OCI-LY7 (cell line): ENCODE data around the gene UBE2Q1. TPM values are rescaled to one million over a fixed set of nuclear protein-coding genes. Genes with fewer than 3 reads are reported as not detected.

Source experiments
- Bru-seq: library from RNA; stranded (reverse); fragments of 400-500 nt; gene quantifications from one replicate; lab custom pipeline; 2021; lab: Mats Ljungman, UMichigan
- BruChase-seq, 2 experiments: library from RNA; stranded (reverse); fragments of 400-500 nt; gene quantifications; one replicate each; lab custom pipeline; 2021; lab: Mats Ljungman, UMichigan
- BruUV-seq: library from RNA; stranded (reverse); fragments of 400-500 nt; replicated peaks from 2 replicates; lab custom pipeline; 2021; lab: Mats Ljungman, UMichigan
- CTCF ChIA-PET: fragments of 300-600 bp; sonication (Branson Sonifier 250); formaldehyde crosslinking; loops from one replicate; lab custom pipeline; 2022; ENCODE audit warnings: antibody characterized with exemption; ENCODE audit not compliant: unreplicated experiment; lab: Charles Lee
- POLR2A ChIA-PET: fragments of 300-600 bp; sonication (Branson Sonifier 250); formaldehyde crosslinking; loops from one replicate; lab custom pipeline; 2022; ENCODE audit warnings: antibody characterized with exemption; lab: Charles Lee
- DNase-seq: peaks from one replicate; pipeline ENCODE4 v3.0.0-alpha.2; 2015; ENCODE audit warnings: low spot score
- H2AFZ ChIP-seq: fragments of 200-600 bp; sonication (generic), shearing (Covaris generic); 2 replicates; pipeline ENCODE4 v1.6.1; 2014; ENCODE audit warnings: mild to moderate bottlenecking, antibody characterized with exemption, low read length, moderate library complexity
- H3K27ac ChIP-seq: fragments of 200-600 bp; sonication (generic); 2 replicates; pipeline ENCODE4 v1.5.1; 2014; ENCODE audit warnings: mixed run types, low read depth, mild to moderate bottlenecking, moderate library complexity, low read length, inconsistent platforms; ENCODE audit not compliant: poor library complexity, severe bottlenecking
- H3K36me3 ChIP-seq: fragments of 200-600 bp; sonication (generic); 2 replicates; pipeline ENCODE4 v1.6.1; 2014; ENCODE audit warnings: mild to moderate bottlenecking, antibody characterized with exemption, low read length, moderate library complexity, mixed read lengths; ENCODE audit not compliant: insufficient read depth
- H3K4me1 ChIP-seq: fragments of 200-600 bp; sonication (generic); 2 replicates; pipeline ENCODE4 v1.5.1; 2014; ENCODE audit warnings: mild to moderate bottlenecking, low read length; ENCODE audit not compliant: insufficient read depth, poor library complexity, severe bottlenecking
- H3K4me2 ChIP-seq: fragments of 200-600 bp; sonication (generic); 2 replicates; pipeline ENCODE4 v1.6.1; 2014; ENCODE audit warnings: mild to moderate bottlenecking, low read length
- H3K4me3 ChIP-seq: fragments of 200-600 bp; sonication (generic); 2 replicates; pipeline ENCODE4 v1.5.1; 2014; ENCODE audit warnings: mild to moderate bottlenecking, low read depth, low read length; ENCODE audit not compliant: poor library complexity, severe bottlenecking
- H3K79me2 ChIP-seq: fragments of 200-600 bp; sonication (generic); 2 replicates; pipeline ENCODE4 v1.6.1; 2016; ENCODE audit warnings: low read depth, mild to moderate bottlenecking, low read length, moderate library complexity, mixed read lengths; ENCODE audit not compliant: insufficient read depth
- H3K9me2 ChIP-seq: fragments of 200-600 bp; sonication (generic); 2 replicates; pipeline ENCODE4 v1.6.1; 2016; ENCODE audit warnings: mild to moderate bottlenecking, low read length, mixed read lengths; ENCODE audit not compliant: insufficient read depth
- H3K9me3 ChIP-seq: fragments of 200-600 bp; sonication (generic); 2 replicates; pipeline ENCODE4 v1.6.1; 2014; ENCODE audit warnings: mild to moderate bottlenecking, mixed run types, low read length, mixed read lengths
- H4K20me1 ChIP-seq: fragments of 200-600 bp; sonication (generic); 2 replicates; pipeline ENCODE4 v1.6.1; 2014; ENCODE audit warnings: mild to moderate bottlenecking, antibody characterized with exemption, low read length, moderate library complexity, mixed read lengths; ENCODE audit not compliant: insufficient read depth
- CTCF ChIP-seq: fragments of 200-600 bp; sonication (generic); conservative IDR thresholded peaks from 2 replicates; pipeline ENCODE4 v1.5.1; 2014; ENCODE audit warnings: mild to moderate bottlenecking, antibody characterized with exemption, low read length, moderate library complexity, mixed read lengths
- EZH2phosphoT487 ChIP-seq: fragments of 200-600 bp; sonication (generic); IDR thresholded peaks from 2 replicates; pipeline ENCODE4 v1.6.1; 2018; ENCODE audit warnings: low read depth, borderline replicate concordance, mild to moderate bottlenecking, mixed run types, antibody characterized with exemption, low read length, moderate library complexity, mixed read lengths
- intact Hi-C: fragments of 100-400 bp; cut with micrococcal nuclease; formaldehyde crosslinking; loops from one replicate; pipeline ENCODE4 v1.10.0; 2022; ENCODE audit not compliant: unreplicated experiment
- long read RNA-seq: library from polyadenylated mRNA; stranded (forward); transcript quantifications from one replicate; pipeline ENCODE4 v2.0.0, GENCODE V29; 2022
- total RNA-seq, 2 experiments: library from RNA; depleted of rRNA in 1 of 2; stranded (reverse); fragments of >200 nt in 1 of 2; shearing (Covaris generic) in 1 of 2; gene quantifications; 2 replicates each; pipeline ENCODE4 v1.2.3, GENCODE V29; 2014 to 2022

UBE2Q1 gene
- total RNA-seq (2014; rRNA removed; shearing (Covaris generic)) (34.6 and 54.0 TPM in 2 replicates), total RNA-seq (2022) (84.5 and 93.7 TPM in 2 replicates), Bru-seq, nascent RNA (percentile 74 among the genes with signal in this experiment), BruChase-seq, experiment 1, labeled RNA remaining after a 6-hour chase (percentile 77 among the genes with signal in this experiment), BruChase-seq, experiment 2, labeled RNA remaining after a 2-hour chase (percentile 89 among the genes with signal in this experiment)
- long read RNA-seq, transcript UBE2Q1-201 (13 exons, 3,210 nt), result major isoform, 57 of 68 reads
- long read RNA-seq, partial matches to known transcripts, result 1 of 68 reads
- long read RNA-seq, other reads (novel, unspliced or antisense), result 10 of 68 reads

GRCh38 chr1:154557939-154558719 lies at the start of gene UBE2Q1:
Gene UBE2Q1 (minus strand): TSS chr1:154558662. CDS start chr1:154558553, 109 bp downstream.
- Histone ChIP-seq H3K4me1 (peaks cover 22% of the 10 kb centered on the region), H3K4me2 (peak within 1 kb of the TSS; percentile 96), H3K4me3 (peak within 1 kb of the TSS; percentile 96), H3K27ac (peak within 1 kb of the TSS; percentile 63), H3K79me2 (peaks cover 27% of the 10 kb centered on the region), H3K36me3 (peaks cover 35% of the 10 kb centered on the region), H3K9me2 (no peaks in the 10 kb centered on the region), H4K20me1 (peaks cover 15% of the 10 kb centered on the region; the same call in 1 of the 2 replicates), H3K9me3 (no peaks in the 10 kb centered on the region), H2AFZ (peak within 1 kb of the TSS; percentile 69; the same call in 1 of the 2 replicates)
- DNase-seq, result peak; percentile 58
- intact Hi-C loops, result loop anchor here (2.0 to 5.0 kb wide), 5 partner anchors 51 to 503 kb away; partner anchors contain the start of genes ADAR, PMVK and UBAP2L
- no peak for TF ChIP-seq EZH2phosphoT487
- no peak for TF ChIP-seq CTCF
- BruUV-seq, result no TSS peak
- ChIA-PET CTCF (interaction anchor here (0.6 kb wide), 1 partner anchor 41 kb away, joined by 3 read pairs; no protein-coding TSS in a partner anchor), POLR2A (interaction anchor here (0.5 to 0.6 kb wide), 3 partner anchors 73 to 424 kb away, joined by 3 to 4 read pairs (median 4); no protein-coding TSS in a partner anchor)

GRCh38 chr1:154607609-154608396 lies 49.3 kb upstream of the UBE2Q1 start, which contains the start of gene ADAR:
Gene ADAR (minus strand): TSS chr1:154608186. CDS start chr1:154608006, 180 bp downstream.
- DNase-seq, result peak; percentile 96
- peak within 1 kb of the TSS; percentile 62; the same call in 1 of the 2 replicates for H2AFZ ChIP-seq
- peak within 1 kb of the TSS; percentile 81 for H3K4me3 ChIP-seq
- H3K9me3 ChIP-seq, result no peaks in the 10 kb centered on the region
- H3K27ac ChIP-seq, result peak within 1 kb of the TSS; percentile 81
- peaks cover 19% of the 10 kb centered on the region; the same call in 1 of the 2 replicates for H3K36me3 ChIP-seq
- ChIA-PET POLR2A (interaction anchor here (0.6 to 1.3 kb wide), 2 partner anchors 18 to 48 kb away, joined by 4 read pairs; no protein-coding TSS in a partner anchor), CTCF (no interaction called here)
- no peaks in the 10 kb centered on the region for H3K9me2 ChIP-seq
- peak within 1 kb of the TSS; percentile 100 for H3K4me2 ChIP-seq
- intact Hi-C loops, result loop anchor here (2.0 to 5.0 kb wide), 3 partner anchors 49 to 454 kb away; partner anchors contain the start of genes EFNA4 and UBE2Q1
- TF ChIP-seq EZH2phosphoT487 (no peak), CTCF (peak; percentile 42; the same call in 1 of the 2 replicates)
- peaks cover 43% of the 10 kb centered on the region for H3K4me1 ChIP-seq
- peaks cover 90% of the 10 kb centered on the region for H3K79me2 ChIP-seq
- BruUV-seq, result no TSS peak
- peaks cover 13% of the 10 kb centered on the region for H4K20me1 ChIP-seq
